Measurements from ENCODE around the gene ADGRG6.

GRCh38 chr6:142300302-142300701, 1.5 kb upstream of the ADGRG6 start:
- TF ChIP-seq CTCF (IDR thresholded peaks at IDR 0.05) = no peak
- no peak for TF ChIP-seq POLR2A (IDR thresholded peaks at IDR 0.05)

Measured in Peyer's patch (tissue), 4 donors.